SU-DHL-6 (cell line): ENCODE results near the gene PRKN.

ENCODE experiments used
- H2AFZ ChIP-seq: fragments of 200-600 bp; sonication (generic); 2 replicates; pipeline ENCODE4 v1.6.1; 2014; ENCODE audit warnings: low read depth, mild to moderate bottlenecking, moderate library complexity, mixed read lengths, antibody characterized with exemption, low read length; ENCODE audit not compliant: severe bottlenecking
- H3F3A ChIP-seq: fragments of 200-600 bp; shearing (Covaris generic); 2 replicates; pipeline ENCODE4 v1.6.0; 2016; ENCODE audit warnings: antibody characterized with exemption, mild to moderate bottlenecking; ENCODE audit not compliant: insufficient read depth
- H3K27ac ChIP-seq: fragments of 200-600 bp; sonication (generic); 2 replicates; pipeline ENCODE4 v1.5.1; 2016; ENCODE audit warnings: low read depth, mild to moderate bottlenecking, low read length, moderate library complexity, mixed read lengths
- H3K27me3 ChIP-seq: fragments of 200-600 bp; sonication (generic), shearing (Covaris generic); 2 replicates; pipeline ENCODE4 v1.6.0; 2014; ENCODE audit warnings: mild to moderate bottlenecking, low read length
- H3K36me3 ChIP-seq: fragments of 200-600 bp; sonication (generic); 2 replicates; pipeline ENCODE4 v1.6.1; 2014; ENCODE audit warnings: mild to moderate bottlenecking, low read length, mixed read lengths
- H3K4me2 ChIP-seq: fragments of 300-600, 200-600 bp; shearing (Covaris generic), sonication (generic); 2 replicates; pipeline ENCODE4 v1.6.0; 2014; ENCODE audit warnings: low read length, low read depth, mild to moderate bottlenecking; ENCODE audit not compliant: poor library complexity, severe bottlenecking
- H3K4me3 ChIP-seq: fragments of 200-600 bp; sonication (generic); 2 replicates; pipeline ENCODE4 v1.5.1; 2014; ENCODE audit warnings: antibody characterized with exemption, low read length, mild to moderate bottlenecking, mixed read lengths; ENCODE audit not compliant: insufficient read depth, poor library complexity, severe bottlenecking
- H3K79me2 ChIP-seq: fragments of 200-600 bp; sonication (generic); 2 replicates; pipeline ENCODE4 v1.6.1; 2014; ENCODE audit warnings: mild to moderate bottlenecking, low read length, moderate library complexity; ENCODE audit not compliant: insufficient read depth
- H3K9ac ChIP-seq: fragments of 200-600 bp; sonication (generic); 2 replicates; pipeline ENCODE4 v1.7.0; 2014; ENCODE audit warnings: mild to moderate bottlenecking, low read length
- H3K9me2 ChIP-seq: fragments of 200-600 bp; sonication (generic); replicated peaks from 2 replicates; pipeline ENCODE4 v1.6.1; 2014; ENCODE audit warnings: low read length; ENCODE audit not compliant: insufficient read depth
- H3K9me3 ChIP-seq: fragments of 200-600 bp; sonication (generic); 2 replicates; pipeline ENCODE4 v1.6.1; 2014; ENCODE audit warnings: low read length, mixed read lengths; ENCODE audit not compliant: insufficient read depth
- H4K20me1 ChIP-seq: fragments of 200-600 bp; sonication (generic); 2 replicates; pipeline ENCODE4 v1.6.1; 2014; ENCODE audit warnings: low read depth, mild to moderate bottlenecking, antibody characterized with exemption, low read length, moderate library complexity, mixed read lengths
- CTCF ChIP-seq: fragments of 200-600 bp; sonication (generic); IDR thresholded peaks from one replicate; pipeline ENCODE4 v1.5.1; 2017; ENCODE audit warnings: antibody characterized with exemption, mild to moderate bottlenecking, low read length, moderate library complexity; ENCODE audit not compliant: insufficient read depth, poor library complexity, severe bottlenecking
- EZH2phosphoT487 ChIP-seq: fragments of 200-600 bp; sonication (generic), shearing (Covaris generic); conservative IDR thresholded peaks from 2 replicates; pipeline ENCODE4 v1.6.1; 2018; ENCODE audit warnings: mild to moderate bottlenecking, antibody characterized with exemption, low read length, moderate library complexity, mixed read lengths

Gene PRKN

GRCh38 chr6:162147281-162147680 is 580.3 kb downstream of the PRKN start:
- Histone ChIP-seq H3K4me2 (no peak overlapping the region), H3F3A (no peaks in the 10 kb centered on the region), H3K79me2 (no peaks in the 10 kb centered on the region), H2AFZ (no peak overlapping the region), H3K27ac (no peak overlapping the region), H3K36me3 (no peaks in the 10 kb centered on the region), H3K4me3 (no peak overlapping the region), H4K20me1 (no peaks in the 10 kb centered on the region), H3K9ac (no peak overlapping the region), H3K9me2 (no peaks in the 10 kb centered on the region), H3K9me3 (no peaks in the 10 kb centered on the region), H3K27me3 (no peaks in the 10 kb centered on the region)
- no peak for TF ChIP-seq CTCF
- TF ChIP-seq EZH2phosphoT487, result no peak

GRCh38 chr6:162140251-162140852 is 587.2 kb downstream of the PRKN start:
- Histone ChIP-seq H3K9ac (no peak overlapping the region), H2AFZ (no peak overlapping the region), H3K27me3 (no peaks in the 10 kb centered on the region), H3K4me3 (no peak overlapping the region), H3K9me2 (no peaks in the 10 kb centered on the region), H3K9me3 (no peaks in the 10 kb centered on the region), H3K4me2 (no peak overlapping the region), H3K79me2 (no peaks in the 10 kb centered on the region), H3F3A (no peaks in the 10 kb centered on the region), H3K27ac (no peak overlapping the region), H4K20me1 (no peaks in the 10 kb centered on the region), H3K36me3 (no peaks in the 10 kb centered on the region)
- TF ChIP-seq EZH2phosphoT487 (no peak), CTCF (no peak)

GRCh38 chr6:162125659-162126058 is 601.9 kb downstream of the PRKN start:
- H3K27ac ChIP-seq, result no peak overlapping the region
- H3K9me2 ChIP-seq, result no peaks in the 10 kb centered on the region
- no peak overlapping the region for H3K4me2 ChIP-seq
- no peak overlapping the region for H2AFZ ChIP-seq
- H3K36me3 ChIP-seq, result no peaks in the 10 kb centered on the region
- H3F3A ChIP-seq, result no peaks in the 10 kb centered on the region
- no peak for TF ChIP-seq CTCF
- no peak for TF ChIP-seq EZH2phosphoT487
- no peaks in the 10 kb centered on the region for H3K27me3 ChIP-seq
- H3K79me2 ChIP-seq, result no peaks in the 10 kb centered on the region
- no peak overlapping the region for H3K4me3 ChIP-seq
- H4K20me1 ChIP-seq, result no peaks in the 10 kb centered on the region
- no peaks in the 10 kb centered on the region for H3K9me3 ChIP-seq
- no peak overlapping the region for H3K9ac ChIP-seq
